ENCODE measurements around the gene PTPRA.

- TF ChIP-seq, protein P1, sequence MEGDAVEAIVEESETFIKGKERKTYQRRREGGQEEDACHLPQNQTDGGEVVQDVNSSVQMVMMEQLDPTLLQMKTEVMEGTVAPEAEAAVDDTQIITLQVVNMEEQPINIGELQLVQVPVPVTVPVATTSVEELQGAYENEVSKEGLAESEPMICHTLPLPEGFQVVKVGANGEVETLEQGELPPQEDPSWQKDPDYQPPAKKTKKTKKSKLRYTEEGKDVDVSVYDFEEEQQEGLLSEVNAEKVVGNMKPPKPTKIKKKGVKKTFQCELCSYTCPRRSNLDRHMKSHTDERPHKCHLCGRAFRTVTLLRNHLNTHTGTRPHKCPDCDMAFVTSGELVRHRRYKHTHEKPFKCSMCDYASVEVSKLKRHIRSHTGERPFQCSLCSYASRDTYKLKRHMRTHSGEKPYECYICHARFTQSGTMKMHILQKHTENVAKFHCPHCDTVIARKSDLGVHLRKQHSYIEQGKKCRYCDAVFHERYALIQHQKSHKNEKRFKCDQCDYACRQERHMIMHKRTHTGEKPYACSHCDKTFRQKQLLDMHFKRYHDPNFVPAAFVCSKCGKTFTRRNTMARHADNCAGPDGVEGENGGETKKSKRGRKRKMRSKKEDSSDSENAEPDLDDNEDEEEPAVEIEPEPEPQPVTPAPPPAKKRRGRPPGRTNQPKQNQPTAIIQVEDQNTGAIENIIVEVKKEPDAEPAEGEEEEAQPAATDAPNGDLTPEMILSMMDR (IDR thresholded peaks at IDR 0.05) = no peak
- TF ChIP-seq POLR2A (IDR thresholded peaks at IDR 0.05) = no peak
Observed at GRCh38 chr20:3074812-3075211, 201.5 kb downstream of the PTPRA start.
